ENCODE measurements around the gene IRX3. TPM values are rescaled to one million over a fixed set of nuclear protein-coding genes. Genes with fewer than 3 reads are reported as not detected.

Gene IRX3
- polyA plus RNA-seq, 3 donors: 24.0 to 40.2 (median 24.9) TPM

- no peak for DNase-seq (ENCODE audit: extremely low read depth in 1 of 11, low read depth in 9 of 11, low spot score in 4 of 11)
These were observed 18.5 kb upstream of the IRX3 start for GRCh38 chr16:54305080-54305479.

GRCh38 chr16:54303613-54304012 lies 17.0 kb upstream of the IRX3 start:
- DNase-seq (ENCODE audit: extremely low read depth in 1 of 11, low read depth in 9 of 11, low spot score in 4 of 11): no peak

GRCh38 chr16:54297154-54297553 lies 10.6 kb upstream of the IRX3 start:
- no peak for DNase-seq (ENCODE audit: extremely low read depth in 1 of 11, low read depth in 9 of 11, low spot score in 4 of 11)

- no peak for DNase-seq (ENCODE audit: extremely low read depth in 1 of 11, low read depth in 9 of 11, low spot score in 4 of 11)
These were observed 10.0 kb upstream of the IRX3 start for GRCh38 chr16:54296543-54296942.

- DNase-seq (ENCODE audit: extremely low read depth in 1 of 11, low read depth in 9 of 11, low spot score in 4 of 11): no peak
These were observed 5.3 kb upstream of the IRX3 start for GRCh38 chr16:54291656-54292487.

- no peak for DNase-seq (ENCODE audit: extremely low read depth in 1 of 11, low read depth in 9 of 11, low spot score in 4 of 11)
These were observed 4.5 kb upstream of the IRX3 start for GRCh38 chr16:54290833-54291655.

- no peak for DNase-seq (ENCODE audit: extremely low read depth in 1 of 11, low read depth in 9 of 11, low spot score in 4 of 11)
These were observed 3.6 kb upstream of the IRX3 start for GRCh38 chr16:54289945-54290832.

- no peak for DNase-seq (ENCODE audit: extremely low read depth in 1 of 11, low read depth in 9 of 11, low spot score in 4 of 11)
These were observed 2.8 kb upstream of the IRX3 start for GRCh38 chr16:54289242-54289944.

GRCh38 chr16:54288835-54289241 lies 2.3 kb upstream of the IRX3 start:
- no peak for DNase-seq (ENCODE audit: extremely low read depth in 1 of 11, low read depth in 9 of 11, low spot score in 4 of 11)

- no peak for DNase-seq (ENCODE audit: extremely low read depth in 1 of 11, low read depth in 9 of 11, low spot score in 4 of 11)
These were observed 1.6 kb upstream of the IRX3 start for GRCh38 chr16:54288030-54288834.

- DNase-seq (ENCODE audit: extremely low read depth in 1 of 11, low read depth in 9 of 11, low spot score in 4 of 11): no peak
These were observed 793 bp upstream of the IRX3 start for GRCh38 chr16:54287131-54288029.

GRCh38 chr16:54286090-54286365 lies 559 bp downstream of the IRX3 start:
- no peak for DNase-seq (ENCODE audit: extremely low read depth in 1 of 11, low read depth in 9 of 11, low spot score in 4 of 11)

- DNase-seq (ENCODE audit: extremely low read depth in 1 of 11, low read depth in 9 of 11, low spot score in 4 of 11): no peak
These were observed 1.0 kb downstream of the IRX3 start for GRCh38 chr16:54285414-54286089.

- no peak for DNase-seq (ENCODE audit: extremely low read depth in 1 of 11, low read depth in 9 of 11, low spot score in 4 of 11)
These were observed 1.6 kb downstream of the IRX3 start for GRCh38 chr16:54284931-54285413.

GRCh38 chr16:54284319-54284930 lies 2.2 kb downstream of the IRX3 start:
- no peak for DNase-seq (ENCODE audit: extremely low read depth in 1 of 11, low read depth in 9 of 11, low spot score in 4 of 11)

GRCh38 chr16:54283725-54284318 lies 2.8 kb downstream of the IRX3 start:
- no peak for DNase-seq (ENCODE audit: extremely low read depth in 1 of 11, low read depth in 9 of 11, low spot score in 4 of 11)

Data from renal cortex interstitium (tissue), 11 donors.